Superior temporal gyrus (tissue), 1 donor: Measurements from ENCODE around the gene KRTAP5-11.
"Not testable (repeated sequence)": the region's sequence is repeated elsewhere in the genome, so short reads cannot be mapped to it uniquely, and the experiment has no call there.

ENCODE experiments used
- DNase-seq: peaks from one replicate; pipeline ENCODE4 v3.0.0-alpha.2; 2016; ENCODE audit errors: extremely low spot score

Gene KRTAP5-11

DNA sequence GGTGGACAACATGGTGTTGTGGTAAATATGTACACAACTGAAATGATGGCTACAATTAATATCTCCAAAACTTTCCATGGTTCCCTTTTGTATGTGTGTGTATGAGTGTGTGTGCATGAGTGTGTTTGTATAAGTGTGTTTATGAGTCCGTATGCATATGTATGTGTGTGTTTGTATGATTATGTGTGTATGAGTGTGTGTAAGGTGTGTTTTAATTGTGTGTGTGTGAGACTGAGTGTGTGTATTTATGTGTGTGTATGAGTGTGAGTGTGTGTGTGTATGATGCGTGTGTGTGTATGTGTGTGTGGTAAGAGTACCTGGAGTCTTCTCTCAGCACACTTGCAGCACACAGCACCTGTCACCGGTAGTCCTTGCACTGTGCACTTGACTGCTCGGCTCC is 26.7 kb downstream of the KRTAP5-11 start:
- DNase-seq = no peak

DNA sequence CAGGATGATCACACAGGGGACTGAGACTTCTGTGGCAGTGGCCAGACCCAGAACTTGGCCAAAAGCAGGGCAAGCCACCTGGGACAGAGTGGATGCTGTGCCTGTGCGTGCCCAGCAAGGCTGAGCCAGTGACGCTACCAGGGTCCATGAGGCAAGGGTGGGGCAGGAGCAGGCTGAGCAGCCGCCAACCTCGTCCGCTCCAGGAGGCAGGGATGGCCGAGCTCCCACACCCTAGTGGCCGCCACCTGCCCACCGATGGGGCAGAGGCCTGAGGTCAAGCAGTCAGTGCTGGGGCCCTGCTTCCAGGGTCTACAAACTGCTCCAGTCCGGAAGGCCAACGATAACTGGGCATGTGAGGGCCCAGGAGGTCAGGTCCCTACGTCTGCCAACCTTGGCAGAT is 27.2 kb downstream of the KRTAP5-11 start:
- DNase-seq = no peak

DNA sequence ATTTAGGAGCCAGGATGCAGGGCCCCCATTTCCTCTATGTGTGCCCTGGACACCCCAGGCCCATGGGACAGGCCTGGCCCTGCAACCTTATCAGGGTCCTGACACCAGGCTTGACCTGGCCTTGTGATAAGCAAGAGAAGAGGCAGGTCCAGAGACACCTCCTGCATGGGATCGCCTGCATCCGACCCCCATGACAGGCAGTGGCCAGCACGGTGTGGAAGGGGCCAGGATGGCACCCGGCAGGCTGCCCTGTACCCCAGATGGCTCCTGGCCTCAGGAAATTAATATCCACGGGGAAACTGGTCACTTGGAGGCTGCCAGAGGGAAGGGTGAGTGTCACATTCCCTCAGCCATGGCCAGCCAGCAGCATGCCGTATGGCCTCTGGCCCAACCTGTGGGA is 27.7 kb downstream of the KRTAP5-11 start:
- DNase-seq = no peak

DNA sequence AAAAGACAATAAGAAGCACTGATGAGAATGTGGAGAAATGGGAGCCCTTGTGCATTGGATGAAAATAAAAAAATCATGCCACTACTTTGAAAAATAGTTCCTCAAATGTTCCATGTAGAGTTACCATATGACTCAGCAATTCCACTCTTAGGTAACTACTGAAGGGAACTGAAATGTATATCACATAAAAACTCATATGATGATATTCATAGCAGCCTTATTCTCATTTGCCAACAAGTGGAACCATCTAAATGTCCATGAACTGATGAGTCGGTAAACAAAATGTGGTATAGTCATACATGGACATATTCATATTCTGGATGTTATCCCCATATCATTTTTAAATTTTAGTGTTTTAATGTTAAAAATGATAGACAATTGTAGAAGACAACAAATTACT is 31.0 kb downstream of the KRTAP5-11 start:
- no peak for DNase-seq

DNA sequence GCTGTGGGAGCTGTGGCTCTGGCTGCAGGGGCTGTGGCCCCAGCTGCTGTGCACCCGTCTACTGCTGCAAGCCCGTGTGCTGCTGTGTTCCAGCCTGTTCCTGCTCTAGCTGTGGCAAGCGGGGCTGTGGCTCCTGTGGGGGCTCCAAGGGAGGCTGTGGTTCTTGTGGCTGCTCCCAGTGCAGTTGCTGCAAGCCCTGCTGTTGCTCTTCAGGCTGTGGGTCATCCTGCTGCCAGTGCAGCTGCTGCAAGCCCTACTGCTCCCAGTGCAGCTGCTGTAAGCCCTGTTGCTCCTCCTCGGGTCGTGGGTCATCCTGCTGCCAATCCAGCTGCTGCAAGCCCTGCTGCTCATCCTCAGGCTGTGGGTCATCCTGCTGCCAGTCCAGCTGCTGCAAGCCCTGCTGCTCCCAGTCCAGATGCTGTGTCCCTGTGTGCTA is 33.9 kb downstream of the KRTAP5-11 start:
- no peak for DNase-seq

DNA sequence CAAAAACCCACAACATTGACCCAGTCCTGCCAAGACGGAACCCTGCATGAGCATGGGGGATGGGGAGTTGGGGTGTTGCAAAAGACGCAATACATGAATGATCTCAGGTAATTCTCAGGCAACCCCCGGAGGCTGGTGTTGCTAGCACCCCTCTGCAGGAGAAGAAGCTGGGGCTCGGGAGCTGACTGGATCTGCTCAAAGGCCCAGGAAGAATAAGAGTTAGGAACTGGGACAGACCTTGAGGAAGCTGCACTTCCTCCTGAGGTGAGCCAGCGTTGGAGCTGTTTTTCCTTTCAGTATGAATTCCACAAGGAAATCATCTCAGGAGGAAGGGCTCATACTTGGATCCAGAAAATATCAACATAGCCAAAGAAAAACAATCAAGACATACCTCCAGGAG is 34.6 kb downstream of the KRTAP5-11 start, which contains the start of gene KRTAP5-9:
Gene KRTAP5-9, plus strand, starts transcription at position 301 of the 400 bp plus-strand sequence. CDS start 238 bp downstream, outside the sequence.
- DNase-seq = no peak

DNA sequence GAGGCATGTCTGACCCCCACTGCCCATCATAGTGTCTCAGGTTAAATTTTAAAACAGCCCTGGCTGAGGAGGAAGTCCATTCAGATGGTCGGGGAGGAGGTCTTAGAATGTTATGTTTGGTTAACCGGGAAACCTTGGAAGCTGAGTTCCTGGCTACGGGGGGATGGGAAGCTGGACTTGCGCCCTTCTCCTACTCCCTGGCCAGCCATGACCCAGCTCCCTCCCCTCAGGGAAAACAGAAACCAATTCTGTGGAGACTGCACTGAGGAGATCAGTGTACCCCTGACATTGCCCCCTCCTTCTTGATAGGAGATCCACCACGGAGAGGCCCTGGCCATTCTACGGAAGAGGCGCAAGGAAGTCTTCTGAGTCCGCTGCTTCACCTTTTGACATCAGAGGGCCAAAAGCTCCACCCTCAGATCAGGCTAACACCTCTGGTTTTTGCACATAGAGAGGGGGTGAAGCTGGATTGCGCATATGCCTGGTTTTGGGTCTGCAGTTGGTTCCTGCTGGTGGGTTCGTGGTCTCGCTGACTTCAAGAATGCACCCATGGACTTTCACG is 37.2 kb downstream of the KRTAP5-11 start:
- DNase-seq = no peak

DNA sequence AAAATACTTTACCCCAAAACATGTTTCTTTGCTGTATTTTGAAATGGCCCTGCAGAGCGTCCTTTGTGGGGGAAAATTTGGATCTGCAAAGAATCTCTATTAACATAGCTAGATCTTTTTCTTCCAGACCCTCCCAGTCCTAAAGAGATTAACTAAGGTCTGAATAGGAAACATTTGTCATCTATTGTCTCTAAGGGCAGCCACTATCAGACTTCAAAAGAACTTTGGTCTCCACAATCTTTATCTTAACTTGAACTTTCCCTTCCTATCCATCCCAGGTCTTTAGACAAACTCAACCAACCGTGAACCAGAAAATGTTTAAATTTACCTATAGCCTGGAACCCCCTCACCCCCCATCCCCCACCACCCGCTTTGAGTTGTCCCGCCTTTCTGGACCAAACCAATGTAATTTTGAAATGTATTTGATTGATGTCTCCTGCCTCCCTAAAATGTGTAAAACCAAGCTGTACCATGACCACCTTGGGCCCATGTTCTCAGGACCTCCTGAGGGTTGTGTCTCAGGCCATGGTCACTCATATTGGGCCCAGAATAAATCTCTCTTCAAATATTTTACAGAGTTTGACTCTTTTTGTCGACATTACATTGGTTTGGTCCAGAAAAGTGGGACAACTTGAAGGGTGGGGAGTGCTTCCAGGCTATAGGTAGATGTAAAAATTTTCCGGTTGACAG is 38.0 kb downstream of the KRTAP5-11 start:
- DNase-seq = no peak

DNA sequence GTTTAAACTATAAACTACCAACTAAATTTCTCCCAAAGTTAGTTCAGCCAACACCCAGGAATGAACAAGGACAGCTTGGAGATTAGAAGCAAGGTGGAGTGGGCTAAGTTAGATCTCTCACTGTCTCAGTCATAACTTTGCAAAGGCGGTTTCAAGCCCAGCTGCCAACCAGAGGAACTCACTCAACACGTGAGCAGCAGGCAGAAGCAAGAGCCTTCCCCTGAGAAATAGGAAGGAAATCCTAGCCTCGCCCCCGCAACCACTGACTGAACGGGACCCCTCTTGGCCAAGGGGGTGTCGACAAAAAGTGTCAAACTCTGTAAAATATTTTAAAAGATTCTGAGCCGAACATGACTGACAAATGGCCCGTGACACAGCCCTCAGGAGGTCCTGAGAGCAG is 38.8 kb downstream of the KRTAP5-11 start:
- DNase-seq = no peak

DNA sequence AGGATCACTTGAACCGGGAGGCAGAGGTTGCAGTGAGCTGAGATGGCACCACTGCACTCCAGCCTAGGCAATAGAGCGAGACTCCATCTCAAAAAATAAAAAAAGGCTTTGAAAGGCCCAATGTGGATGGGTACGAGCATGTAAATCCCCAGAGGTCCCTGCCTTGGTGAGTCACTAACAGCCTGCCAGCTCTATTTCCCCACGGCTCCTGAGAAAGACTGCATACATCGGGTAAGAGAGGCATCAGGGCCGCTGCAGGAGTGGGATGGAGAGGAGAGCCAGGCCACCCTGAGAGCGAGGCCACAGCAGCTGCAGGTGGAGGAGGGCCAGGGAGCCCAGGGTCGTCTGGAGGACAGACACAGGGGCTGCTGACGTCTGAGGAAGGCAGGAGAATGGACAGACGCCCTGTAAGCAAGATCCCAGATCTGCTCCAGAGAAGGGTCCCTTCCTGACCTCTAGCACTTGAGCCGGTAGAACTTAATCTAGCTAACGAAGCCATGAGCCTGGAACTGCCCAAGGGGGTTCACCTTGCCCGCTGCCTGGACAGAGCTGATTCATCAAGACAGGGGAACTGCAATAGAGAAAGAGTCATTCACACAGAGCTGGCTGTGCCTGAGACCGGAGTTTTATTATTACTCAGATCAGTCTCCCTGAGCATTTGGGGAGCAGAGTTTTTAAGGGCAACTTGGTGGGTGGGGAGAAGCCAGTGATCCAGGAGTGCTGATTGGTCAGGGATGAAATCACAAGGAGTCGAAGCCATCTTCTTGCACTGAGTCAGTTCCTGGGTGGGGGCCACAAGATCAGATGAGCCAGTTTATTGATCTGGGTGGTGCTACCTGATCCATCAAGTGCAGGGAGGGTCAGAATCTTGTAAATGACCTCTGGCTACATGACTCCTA is 39.5 kb downstream of the KRTAP5-11 start:
- DNase-seq = no peak

DNA sequence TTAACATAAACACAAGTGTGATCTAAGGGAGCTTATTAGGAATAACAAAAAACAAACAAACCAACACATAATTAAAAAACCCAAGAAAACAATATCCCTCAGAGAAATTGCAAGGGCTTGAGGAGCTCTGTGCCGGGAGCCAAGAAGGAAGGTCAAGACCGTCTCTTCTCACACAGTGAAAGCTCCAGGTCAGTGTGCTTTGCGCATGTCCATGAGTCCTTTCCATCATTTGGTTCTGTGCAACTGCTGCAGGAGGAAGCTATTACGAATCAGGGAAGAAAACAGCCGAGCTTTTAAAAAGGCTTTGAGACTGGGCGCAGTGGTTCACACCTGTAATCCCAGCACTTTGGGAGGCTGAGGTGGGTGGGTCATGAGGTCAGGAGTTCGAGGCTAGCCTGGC is 40.3 kb downstream of the KRTAP5-11 start:
- no peak for DNase-seq

DNA sequence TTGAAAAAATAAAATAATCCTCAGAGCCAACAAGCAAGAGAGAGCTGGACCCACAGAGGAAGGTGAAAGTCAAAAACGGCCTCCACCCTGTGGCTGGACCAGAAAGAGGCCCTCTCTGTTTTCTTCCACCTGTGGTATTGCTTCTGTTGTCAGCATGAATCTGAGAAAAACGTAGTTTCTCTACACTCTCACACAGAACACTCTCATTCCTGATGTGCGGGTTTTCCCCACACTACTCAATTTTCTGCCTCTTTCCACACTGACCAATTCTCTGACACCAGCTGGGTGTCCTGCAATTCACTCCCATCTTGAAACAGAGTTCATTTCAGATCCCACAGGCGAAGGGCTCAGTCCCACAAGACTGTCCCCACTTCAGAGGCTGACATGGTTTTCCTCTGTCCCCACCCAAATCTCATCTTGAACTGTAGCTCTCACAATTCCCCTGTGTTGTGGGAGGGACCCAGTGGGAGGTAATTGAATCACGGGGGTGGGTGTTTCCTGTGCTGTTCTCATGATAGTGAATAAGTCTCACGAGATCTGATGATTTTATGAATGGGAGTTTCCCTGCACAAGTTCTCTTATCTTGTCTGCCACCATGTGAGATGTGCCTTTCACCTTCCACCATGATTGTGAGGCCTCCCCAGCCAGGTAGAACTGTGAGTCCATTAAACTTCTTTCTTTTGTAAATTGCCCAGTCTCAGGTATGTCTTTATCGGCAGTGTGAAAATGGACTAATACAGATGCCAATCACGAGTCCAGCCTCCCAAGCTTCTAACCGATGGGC is 42.0 kb downstream of the KRTAP5-11 start:
- not testable (repeated sequence) for DNase-seq

DNA sequence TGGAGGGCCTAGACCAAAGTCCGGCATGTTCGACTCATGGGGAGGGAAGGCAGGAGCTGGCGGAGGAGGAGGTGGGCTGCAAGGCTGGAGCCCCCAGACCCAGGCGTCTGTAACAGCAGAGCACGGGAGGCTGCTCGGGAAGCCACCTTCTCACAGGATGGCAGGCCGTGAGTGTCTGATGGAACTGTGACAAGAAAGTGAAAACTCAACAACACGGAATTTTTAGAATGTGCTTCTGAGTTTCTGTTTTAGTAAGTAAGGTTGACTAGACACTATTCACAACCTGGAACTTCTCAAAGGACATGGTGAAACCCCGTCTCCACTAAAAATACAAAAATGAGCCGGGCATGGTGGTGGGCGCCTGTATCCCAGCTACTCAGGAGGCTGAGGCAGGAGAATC is 42.7 kb downstream of the KRTAP5-11 start:
- DNase-seq = not testable (repeated sequence)

DNA sequence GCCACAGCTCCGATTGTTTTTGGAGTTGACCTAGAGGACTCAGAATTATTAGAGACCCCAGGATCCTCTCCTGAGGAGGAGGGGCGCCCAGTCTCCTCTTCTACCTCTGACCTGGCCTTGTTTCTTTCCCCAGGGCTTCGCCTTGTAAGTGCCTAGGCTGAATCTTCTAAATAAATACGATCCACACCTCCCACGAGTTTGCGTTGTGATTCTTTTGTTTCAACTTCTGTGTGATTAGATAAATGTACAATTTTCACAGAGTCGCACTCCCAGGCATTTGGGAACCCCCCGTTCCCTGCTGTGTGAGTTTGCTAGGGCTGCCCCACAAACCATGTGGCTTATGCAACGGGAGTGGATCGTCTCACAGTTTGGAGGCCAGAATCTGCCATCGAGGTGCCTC is 43.7 kb downstream of the KRTAP5-11 start:
- no peak for DNase-seq

DNA sequence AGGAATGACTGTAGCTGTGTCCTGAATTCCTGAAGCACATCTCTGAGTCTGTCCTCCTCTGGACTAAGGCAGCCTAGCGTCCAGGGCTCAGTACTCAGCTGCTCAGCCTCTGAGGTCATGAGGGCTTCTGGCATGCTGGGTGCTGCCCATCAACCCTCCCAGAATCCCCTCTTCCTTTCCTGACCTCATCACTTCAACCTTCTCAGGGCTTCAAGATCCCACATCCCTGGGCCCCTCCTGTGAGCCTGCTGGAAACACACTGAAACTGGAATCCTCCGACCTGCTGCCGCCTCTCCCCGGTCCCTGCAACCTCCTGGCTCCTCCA is 44.0 kb downstream of the KRTAP5-11 start:
- no peak for DNase-seq

DNA sequence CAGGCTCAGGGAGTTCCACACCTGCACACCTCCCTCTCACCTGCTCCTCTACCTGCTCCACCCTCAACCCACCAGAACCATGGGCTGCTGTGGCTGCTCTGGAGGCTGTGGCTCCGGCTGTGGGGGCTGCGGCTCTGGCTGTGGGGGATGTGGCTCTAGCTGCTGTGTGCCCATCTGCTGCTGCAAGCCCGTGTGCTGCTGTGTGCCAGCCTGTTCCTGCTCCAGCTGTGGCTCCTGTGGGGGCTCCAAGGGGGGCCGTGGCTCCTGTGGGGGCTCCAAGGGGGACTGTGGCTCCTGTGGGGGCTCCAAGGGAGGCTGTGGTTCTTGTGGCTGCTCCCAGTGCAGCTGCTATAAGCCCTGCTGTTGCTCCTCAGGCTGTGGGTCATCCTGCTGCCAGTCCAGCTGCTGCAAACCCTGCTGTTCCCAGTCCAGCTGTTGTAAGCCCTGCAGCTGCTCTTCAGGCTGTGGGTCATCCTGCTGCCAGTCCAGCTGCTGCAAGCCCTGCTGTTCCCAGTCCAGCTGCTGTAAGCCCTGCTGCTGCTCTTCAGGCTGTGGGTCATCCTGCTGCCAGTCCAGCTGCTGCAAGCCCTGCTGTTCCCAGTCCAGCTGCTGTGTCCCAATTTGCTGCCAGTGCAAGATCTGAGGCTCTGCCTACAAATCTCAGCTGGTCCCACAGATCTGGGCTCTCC is 44.6 kb downstream of the KRTAP5-11 start, which contains the start of gene KRTAP5-8:
Gene KRTAP5-8, plus strand, starts transcription at position 49 of the 689 bp plus-strand sequence. Its CDS starts 31 bp downstream, at position 80.
- DNase-seq = not testable (repeated sequence)

DNA sequence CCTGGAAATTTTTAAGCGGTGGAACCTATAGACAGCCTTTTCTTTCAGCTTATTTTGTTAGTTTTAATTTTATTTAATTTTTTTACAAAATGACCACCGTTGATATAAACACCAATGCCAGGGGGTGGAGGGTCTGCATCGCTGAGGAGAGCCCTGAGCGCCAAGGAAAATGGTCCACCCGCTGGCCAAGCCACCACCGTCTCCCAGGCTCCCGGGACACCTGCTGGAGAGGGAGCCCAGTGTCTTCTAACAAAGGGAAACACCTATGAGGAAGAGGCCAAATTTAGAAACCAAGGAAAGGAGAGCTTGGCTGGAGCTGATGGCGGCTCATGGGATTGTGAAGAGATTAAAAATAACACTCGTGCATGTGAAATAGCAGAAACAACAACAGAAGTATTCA is 45.1 kb downstream of the KRTAP5-11 start:
- DNase-seq = no peak

DNA sequence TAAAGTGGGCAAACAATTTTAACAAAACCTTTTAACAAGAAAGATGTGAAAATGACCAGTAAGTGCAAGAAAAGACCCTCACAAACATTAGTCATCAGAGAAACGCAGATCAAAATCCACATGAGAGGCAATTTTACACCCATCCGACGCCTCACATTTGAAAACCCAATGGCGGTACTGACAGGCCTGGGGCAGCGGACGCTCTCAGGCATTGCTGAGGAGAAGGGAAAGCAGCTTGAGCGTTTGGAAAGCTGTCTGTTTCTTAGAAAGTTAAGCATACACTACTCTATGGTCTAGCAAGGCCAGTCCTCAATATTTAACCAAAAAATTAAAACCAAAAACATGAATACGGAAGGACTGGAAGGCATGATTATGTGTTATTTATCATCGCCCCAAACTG is 46.9 kb downstream of the KRTAP5-11 start:
- no peak for DNase-seq

DNA sequence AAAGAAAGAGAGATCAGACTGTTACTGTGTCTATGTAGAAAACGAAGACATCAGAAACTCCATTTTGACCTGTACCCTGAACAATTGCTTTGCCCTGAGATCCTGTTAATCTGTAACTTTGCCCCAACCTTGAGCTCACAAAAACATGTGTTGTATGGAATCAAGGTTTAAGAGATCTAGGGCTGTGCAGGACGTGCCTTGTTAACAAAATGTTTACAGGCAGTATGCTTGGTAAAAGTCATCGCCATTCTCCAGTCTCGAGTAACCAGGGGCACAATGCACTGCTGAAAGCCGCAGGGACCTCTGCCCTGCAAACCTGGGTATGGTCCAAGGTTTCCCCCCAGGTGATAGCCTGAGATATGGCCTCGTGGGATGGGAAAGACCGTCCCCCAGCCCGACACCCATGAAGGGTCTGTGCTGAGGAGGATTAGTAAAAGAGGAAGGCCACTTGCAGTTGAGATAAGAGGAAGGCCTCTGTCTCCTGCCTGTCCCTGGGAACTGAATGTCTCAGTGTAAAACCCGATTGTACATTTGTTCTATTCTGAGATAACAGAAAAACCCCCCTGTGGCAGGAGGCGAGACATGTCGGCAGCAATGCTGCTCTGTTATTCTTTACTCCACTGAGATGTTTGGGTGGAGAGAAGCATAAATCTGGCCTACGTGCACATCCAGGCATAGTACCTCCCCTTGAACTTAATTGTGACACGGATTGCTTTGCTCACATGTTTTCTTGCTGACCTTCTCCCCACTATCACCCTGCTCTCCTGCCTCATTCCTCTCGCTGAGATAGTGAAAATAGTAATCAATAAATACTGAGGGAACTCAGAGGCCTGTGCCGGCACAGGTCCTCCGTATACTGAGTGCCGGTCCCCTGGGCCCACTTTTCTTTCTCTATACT is 47.7 kb downstream of the KRTAP5-11 start:
- not testable (repeated sequence) for DNase-seq

DNA sequence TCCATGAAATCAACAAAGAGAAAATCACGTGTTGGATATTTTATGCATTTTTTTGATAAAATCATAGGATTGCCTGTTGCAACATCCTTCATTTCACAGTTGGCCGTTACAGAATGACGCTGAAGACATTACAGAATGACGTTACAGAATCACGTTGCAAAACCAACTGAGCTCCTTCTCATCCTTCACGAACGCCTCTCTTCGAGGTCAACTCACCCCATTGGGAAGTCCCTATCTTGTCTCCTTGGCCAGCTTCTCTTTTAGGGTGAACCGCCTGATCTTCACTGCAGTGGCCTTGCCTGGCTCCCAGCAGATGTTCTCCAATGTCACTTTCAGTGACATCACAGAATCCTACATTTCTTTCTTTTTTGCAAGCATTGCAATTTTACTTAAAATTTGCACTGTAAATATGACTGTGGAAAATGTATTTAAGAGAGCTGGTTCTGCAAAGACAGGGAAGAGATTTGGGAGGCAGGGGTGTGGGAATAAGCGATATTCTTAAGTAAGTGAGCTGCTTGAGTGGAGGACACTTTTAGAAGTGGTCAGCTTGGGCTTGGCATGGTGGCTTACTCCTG is 50.6 kb downstream of the KRTAP5-11 start:
- no peak for DNase-seq
